IPS DF 19.7 (cell line): ENCODE results near the gene FARP1.
"Not testable (repeated sequence)": the region's sequence is repeated elsewhere in the genome, so short reads cannot be mapped to it uniquely, and the experiment has no call there.

ENCODE experiments used
- DNase-seq: peaks from one replicate; pipeline ENCODE4 v3.0.0-alpha.2; 2013; ENCODE audit warnings: low read depth, low spot score

Gene FARP1

GRCh38 chr13:98224557-98224956, 81.7 kb downstream of the FARP1 start:
- no peak for DNase-seq

GRCh38 chr13:98225036-98225940, 82.4 kb downstream of the FARP1 start:
- no peak for DNase-seq

DNA sequence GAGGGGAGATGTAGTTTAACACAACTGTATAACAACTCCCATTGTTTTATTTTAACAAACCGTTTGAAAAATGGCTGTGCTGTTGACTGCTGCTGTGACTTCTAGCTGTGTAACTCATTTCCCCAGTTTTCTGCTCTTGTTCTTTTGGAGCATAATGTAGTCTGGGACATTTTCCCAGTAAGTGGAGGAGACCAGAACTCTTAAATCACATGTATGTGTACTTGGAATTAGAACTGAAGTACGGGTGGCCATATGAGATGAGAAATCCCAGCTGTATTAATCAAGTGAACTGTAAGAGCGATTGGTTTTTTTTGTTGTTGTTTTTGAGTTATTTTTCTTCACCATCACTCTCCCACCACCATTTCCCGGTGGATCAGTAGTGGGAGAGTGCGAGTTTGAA, 83.6 kb downstream of the FARP1 start:
- no peak for DNase-seq

DNA sequence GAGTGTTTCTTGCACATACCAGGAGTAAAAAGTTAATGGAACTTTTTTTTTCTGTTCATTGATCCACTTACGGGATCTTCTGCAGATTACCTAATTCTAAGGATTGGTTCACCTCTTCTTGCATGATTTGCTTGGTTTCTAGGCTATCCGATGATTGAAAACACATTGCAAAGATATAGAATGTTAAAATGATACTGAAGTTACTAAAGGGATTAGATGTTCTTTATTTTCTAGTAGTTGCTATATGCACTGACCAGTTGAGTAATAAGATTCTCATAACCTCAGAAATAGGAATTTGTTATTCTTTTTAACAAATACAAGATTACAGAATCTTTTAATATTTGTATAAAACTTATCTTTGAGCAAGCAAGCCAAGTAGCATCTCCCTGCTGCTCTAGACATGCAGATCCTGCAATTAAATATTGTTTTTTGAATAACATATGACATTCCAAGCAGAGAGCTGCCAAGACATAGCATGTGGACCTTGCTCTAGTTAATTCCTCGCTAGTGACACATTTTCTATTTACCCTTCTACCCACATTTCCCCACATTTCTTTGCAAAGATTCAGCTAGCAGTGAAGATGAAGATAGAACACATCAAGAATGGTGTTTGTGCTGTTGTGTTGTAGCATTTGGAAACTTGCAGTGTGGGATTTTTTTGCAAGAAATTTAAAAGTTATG, 85.9 kb downstream of the FARP1 start:
- DNase-seq: no peak

DNA sequence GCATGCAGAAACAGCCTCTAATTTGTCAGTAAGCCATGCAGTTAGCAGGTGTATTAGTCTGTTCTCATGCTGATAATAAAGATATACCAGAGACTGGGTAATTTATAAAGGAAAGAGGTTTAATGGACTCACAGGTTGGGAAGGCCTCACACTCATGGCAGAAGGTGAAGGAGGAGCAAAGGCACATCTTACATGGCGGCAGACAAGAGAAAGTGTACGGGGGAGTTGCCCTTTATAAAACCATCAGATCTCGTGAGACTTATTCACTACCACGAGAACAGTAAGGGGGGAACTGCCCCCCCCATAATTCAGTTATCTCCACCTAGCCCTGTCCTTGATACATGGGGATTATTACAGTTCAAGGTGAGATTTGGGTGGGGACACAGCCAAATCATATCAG, 87.9 kb downstream of the FARP1 start:
- DNase-seq: not testable (repeated sequence)

DNA sequence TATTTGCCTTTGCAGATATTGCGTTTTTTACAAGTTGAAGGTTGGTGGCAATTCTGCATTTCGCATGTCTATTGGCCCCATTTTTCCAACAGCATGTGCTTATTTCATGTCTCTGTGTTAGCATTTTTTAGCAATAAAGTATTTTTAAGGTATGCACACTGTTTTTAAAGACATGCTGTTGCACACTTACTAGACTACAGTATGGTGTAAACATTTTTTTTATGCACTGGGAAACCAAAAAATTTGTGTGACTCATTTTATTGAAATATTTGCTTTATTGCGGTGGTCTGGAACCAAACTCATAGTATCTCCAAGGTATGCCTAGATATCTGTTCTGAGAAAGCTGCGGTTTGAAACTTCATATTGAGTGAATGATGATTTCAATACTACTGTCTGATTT, 89.6 kb downstream of the FARP1 start:
- DNase-seq: no peak

- DNase-seq: no peak
Measured at GRCh38 chr13:98233127-98233526, 90.2 kb downstream of the FARP1 start.

DNA sequence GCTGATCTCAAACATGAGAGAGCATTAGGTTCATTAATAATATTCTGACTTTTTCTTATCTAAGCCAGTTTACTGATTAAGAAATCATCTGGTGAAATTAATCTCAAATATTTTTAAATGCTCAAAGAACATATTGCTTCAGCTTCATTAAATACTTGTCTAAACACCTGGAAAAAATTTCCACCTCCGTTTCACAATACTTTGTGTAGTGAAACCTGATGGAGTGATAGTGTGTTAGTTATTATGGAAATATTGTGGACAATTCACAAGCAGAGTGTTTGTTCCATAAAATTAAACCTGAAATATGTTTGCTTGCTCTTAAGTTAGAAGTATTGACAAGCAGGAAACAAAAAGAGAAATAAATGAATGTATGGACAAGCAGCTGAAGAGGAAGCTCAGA, 91.5 kb downstream of the FARP1 start:
- DNase-seq: no peak

DNA sequence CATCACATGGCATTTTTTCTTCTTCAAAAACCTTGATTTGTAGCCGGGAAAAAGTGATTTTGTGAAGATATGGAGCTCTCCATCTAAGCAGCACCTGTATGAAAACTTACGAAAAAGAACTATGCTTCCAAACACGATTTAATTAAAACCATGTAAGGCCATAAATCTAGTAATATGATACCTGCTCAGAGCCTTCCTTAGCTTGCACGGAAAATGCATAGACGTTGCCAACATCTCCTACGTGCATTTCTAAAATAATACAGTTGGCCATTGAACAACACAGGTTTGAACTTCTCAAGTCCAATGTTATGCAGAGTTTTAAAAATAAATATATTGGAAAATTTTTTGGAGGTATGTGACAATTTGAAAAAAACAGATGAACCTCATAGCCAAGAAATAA, 93.3 kb downstream of the FARP1 start:
- no peak for DNase-seq

- no peak for DNase-seq
Measured at GRCh38 chr13:98237331-98237730, 94.4 kb downstream of the FARP1 start.

GRCh38 chr13:98239162-98240076, 96.5 kb downstream of the FARP1 start:
- DNase-seq: peak; percentile 12

DNA sequence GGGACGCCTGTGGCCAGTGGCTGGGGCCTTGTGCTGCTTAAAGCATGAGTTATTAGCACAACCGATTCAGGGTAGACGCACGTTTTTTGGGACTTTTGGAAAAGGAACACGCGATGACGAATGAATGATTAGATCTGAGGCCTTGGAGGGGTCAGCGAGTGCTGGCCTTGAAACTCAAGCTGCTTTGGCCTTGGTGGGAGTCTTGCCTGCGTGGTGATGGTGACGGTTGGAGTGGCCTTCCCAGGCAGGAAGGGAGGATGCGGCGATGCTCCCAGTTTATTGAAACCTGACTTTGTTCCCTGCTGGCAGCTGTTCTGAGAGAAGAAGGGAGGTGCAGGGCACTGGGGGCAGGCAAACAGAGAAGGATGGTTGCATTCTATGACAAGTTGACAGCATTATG, 97.2 kb downstream of the FARP1 start:
- DNase-seq: no peak

DNA sequence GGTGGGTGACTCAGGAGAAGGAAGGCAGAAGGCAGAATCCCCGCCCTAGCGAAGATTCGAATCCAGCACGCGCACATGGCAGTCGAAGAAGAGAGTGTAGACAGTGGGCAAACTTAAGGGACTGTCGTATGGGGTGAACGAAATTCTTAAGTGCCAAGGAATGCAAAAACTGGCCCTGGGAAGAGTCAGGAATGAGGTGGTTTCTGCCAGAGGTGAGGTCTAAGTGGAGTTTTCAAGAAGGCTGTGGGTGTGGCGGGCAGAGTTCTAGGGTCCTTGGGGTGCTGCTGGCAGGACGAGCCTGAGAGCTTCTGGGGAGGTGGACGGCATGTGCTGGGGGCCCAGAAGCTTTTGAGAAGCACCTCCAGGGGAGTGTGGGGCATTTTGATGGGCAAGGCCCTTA, 98.1 kb downstream of the FARP1 start:
- DNase-seq: no peak

- no peak for DNase-seq
Measured at GRCh38 chr13:98241976-98242375, 99.1 kb downstream of the FARP1 start.

GRCh38 chr13:98242403-98242802, 99.5 kb downstream of the FARP1 start:
- no peak for DNase-seq

DNA sequence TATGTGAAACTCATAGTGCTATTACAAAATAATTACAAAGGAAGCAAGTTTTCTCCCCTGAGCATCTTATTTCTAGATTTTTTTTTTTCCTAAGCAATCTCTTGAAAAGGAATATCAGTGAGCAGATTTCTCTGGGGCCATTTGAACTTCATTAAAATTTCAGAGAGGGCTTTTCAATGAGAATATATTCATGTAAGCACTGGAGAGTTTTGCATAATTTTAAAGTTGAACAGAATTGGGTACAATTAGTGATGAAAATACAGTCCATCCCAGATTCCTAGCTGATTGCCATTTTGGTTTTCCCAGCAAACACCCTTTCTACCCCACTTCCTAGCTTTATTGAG, 101.0 kb downstream of the FARP1 start:
- no peak for DNase-seq

- no peak for DNase-seq
Measured at GRCh38 chr13:98246538-98247172, 103.8 kb downstream of the FARP1 start.

DNA sequence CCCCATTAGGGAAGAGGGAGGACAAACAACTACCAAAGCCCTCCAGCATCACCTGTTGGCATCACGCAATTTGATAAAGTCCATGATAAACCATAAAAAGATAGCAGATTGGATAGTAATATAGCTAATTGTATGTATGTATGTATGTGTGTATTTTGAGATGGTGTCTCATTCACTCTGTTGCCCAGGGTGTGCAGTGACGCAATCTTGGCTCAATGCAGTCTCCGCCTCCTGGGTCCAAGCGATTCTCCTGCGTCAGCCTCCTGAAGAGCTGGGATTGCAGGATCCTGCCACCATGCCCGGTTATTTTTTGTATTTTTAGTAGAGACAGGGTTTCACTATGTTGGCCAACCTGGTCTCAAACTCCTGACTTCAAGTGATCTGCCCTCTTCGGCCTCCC, 108.8 kb downstream of the FARP1 start:
- no peak for DNase-seq

DNA sequence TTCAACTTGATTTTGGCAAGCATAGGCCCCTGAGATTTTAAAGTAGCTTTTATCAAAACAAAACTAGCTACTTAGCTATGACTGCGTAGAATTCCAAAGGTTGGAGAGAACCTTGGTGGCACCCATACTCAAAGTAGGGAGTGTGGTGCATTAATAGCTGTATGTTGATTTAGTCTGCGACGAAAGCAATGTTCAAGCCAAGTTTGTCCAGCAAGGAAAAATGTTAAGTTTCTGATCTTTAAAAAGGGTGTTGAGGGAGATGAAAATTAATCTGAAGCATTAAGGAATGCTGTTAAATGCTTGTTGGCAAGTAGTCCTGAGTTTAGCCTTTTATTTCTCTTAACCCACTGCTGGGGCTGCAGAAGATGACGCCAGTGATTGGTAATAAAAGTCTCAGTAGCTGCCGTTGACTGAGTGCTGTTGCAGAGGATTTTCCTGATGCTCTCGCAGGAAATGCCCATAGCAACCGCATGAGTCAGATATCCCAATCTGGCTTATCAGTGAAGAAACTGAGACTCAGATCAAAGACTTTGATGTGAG, 110.1 kb downstream of the FARP1 start:
- DNase-seq: no peak

GRCh38 chr13:98253526-98253925, 110.6 kb downstream of the FARP1 start:
- no peak for DNase-seq

DNA sequence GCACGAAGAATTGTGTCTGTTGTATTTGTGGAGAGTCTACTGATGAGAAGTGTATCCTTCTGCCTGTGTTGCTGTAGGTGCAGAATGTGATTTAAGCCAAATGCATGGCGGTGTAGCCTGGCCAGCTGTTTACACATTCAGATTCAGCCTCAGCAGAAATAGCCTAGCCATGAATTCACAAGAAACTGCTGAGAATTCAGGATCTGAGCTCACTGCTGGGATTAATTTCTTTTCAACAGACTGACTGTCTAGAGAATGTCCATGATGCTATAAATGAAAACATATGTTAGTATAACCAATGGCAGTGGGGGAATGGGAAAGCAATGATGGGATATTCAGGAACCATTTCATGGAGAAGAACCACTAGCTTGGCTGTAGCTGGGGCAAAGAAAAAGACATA, 111.6 kb downstream of the FARP1 start:
- DNase-seq: no peak
